Stimulated activated CD4-positive, alpha-beta T cell treated with anti-CD3 and anti-CD28 coated beads, Interleukin-2, amount 100 ng/mL, for 24 hours (primary cell): ENCODE measurements around the gene HARS1.
A peak's percentile ranks its signal among the peaks of the same experiment; 100 is the strongest.
"Not testable (repeated sequence)": the region's sequence is repeated elsewhere in the genome, so short reads cannot be mapped to it uniquely, and the experiment has no call there.

Experiments used
- DNase-seq, 2 donors: peaks; one replicate each; pipeline ENCODE4 v3.0.0-alpha.2; 2020

The HARS1 gene

DNA sequence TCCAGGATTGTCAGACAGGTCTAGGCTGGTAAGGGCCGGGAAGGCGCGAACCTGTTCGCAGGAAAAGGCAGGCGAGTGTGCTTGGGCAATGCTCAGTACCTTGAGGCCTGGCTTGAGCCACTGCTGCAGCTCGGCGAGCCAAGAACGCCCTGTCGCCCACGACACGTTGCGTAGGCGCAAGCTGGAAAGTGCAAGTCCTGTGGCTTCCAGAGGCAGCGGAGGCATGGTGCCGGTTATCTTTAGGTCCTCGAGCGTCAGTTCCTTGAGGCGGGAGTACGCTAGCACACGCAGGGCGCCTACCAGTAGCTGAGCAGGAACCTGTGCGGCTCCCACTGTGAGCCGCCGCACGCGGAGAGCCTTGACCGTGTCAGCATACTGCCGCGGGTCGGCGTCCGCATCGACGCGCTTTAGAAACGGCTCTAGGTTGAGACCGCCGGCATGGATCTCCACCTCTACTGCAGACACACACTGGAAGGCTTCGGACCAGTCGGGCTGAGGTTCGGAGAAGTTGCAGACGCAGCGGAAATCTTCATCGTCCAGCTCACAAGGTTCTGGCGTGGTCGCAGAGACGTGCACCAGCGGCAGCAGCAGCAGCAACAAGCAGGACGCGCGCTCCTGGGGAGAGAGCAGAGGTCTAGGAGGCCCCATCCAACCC is 58.7 kb downstream of the HARS1 start:
- peak; percentile 53 to 63 for DNase-seq

DNA sequence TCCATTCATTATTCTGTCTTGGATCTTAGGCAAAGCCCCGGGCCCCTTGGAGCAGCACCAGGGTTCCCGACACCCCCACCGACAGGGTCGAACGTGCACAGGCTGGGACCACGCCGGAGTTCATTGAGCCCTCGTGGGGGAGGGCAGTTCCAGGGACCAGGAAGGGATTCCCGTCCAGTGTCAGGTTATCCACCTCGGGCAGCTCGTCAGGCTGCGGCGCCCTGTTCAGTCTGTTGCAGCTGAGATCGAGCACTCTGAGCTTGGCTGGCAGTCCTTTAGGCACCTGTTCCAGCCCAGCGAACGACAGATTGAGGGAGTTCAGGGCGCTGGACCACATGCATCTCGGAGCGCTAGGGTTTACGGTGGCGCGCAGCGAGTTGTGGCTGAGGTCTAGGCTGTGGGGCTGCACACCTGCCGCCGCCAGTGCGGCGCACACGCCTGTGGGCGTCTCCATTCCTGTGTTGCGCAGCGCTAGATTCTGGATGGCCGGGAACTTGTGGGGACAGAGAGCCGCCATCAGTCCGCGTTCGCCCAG is 59.3 kb downstream of the HARS1 start:
- peak in 1 of 2 donors; percentile 44 for DNase-seq

DNA sequence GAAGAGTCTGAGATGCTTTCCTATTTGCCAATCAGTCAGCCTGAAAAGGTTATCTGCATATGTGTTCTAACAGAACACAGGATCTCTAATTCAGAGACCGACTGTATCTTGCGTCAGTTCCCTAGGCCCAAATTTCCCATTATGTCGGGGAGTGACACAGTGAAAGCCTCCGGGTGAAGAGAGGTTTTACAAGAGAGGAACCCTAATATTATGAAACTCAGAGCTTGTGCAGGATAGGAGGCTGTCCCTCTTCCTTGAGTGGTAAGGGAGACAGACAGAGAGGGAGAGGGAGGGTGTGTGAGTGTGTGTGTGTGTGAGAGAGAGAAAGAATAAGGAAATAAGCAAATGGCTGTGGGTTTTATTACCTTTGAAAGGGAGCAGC is 60.1 kb downstream of the HARS1 start:
- no peak for DNase-seq

DNA sequence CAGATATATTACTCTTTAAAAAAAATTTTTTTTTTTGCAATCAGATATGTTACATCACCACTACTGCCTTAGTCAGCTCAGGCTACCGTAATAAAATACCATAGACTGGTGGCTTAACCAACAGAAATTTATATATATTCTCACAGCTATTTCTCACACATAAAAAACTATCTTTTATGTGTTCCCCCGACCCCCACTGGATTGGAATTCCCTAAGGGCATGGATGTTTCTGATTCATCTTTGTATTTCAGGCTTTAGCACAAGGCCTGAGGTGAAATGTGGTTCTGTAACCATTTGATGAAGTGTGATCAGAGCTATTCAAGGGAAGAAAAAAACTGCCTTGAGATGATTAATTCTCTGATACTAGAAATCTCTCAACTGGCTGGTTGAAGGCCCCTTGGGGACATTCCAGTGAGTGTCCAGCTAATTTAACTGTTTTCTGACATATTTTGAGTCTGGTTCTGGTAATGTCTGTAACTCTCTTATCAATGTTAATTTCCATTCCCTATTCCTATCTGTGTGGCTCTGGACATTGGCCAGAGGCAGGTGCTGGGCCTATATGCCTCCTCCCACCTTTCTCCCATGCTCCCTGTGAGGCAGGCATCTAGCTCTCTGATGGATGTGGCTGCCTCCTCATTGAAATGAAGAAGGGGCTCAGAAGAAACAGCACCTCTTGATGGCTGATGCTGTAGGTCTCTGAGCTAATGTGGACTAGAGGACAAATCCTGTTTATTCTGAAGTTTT is 60.7 kb downstream of the HARS1 start:
- DNase-seq = no peak

DNA sequence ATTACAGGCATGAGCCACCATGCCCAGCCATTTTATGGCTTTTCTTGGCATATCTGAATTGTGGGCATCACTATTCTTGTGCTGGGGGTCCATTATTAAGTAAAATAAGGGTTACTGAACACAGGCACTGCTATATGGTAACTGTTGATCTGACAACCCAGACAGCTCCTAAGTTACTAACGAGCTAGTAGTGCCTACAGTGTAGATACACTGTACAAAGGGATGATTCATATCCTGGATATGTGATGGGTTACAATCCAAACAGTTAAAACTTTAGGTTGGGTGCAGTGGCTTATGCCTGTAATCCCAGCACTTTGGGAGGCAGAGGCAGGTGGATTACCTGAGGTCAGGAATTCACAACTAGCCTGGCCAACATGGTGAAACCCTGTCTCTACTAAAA is 62.5 kb downstream of the HARS1 start:
- no peak for DNase-seq

DNA sequence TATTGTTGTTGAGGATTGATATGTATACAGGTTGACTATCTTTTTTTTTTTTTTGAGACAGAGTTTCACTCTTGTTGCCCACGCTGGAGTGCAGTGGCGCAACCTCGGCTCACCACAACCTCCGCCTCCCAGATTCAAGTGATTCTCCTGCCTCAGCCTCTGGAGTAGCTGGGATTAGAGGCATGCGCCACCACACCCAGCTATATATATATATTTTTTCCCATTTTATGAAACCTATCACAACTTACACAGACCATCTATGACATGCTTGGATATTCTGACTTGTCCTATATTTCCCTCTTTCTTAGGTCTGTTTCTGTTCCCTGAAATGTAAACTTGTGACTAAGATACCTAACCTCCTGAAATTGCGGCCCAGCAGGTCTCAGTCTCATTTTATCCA is 63.2 kb downstream of the HARS1 start:
- no peak for DNase-seq

DNA sequence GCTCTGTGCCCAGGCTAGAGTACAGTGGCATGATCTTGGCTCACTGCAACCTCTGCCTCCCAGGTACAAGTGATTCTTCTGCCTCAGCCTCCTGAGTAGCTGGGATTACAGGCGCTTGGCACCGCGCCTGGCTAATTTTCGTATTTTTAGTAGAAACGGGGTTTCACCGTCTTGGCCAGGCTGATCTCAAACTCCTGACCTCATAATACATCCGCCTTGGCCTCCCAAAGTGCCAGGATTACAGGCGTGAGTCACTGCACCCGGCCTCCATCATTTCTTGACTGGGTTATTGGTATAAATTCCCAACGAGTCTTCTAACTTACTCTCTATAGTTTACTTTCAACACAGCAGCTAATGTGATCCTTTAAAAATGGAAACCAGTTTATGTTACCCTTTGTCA is 66.3 kb downstream of the HARS1 start:
- DNase-seq = not testable (repeated sequence)
